DMS153 treated with DMSO at 0.1 percent for 48 hours (cell line): ENCODE measurements around the gene TMEM168.

Experiments
- DNase-seq: peaks from one replicate; lab custom pipeline; 2025; ENCODE audit not compliant: unreplicated experiment; lab: John Stamatoyannopoulos, UW

The TMEM168 gene

DNA sequence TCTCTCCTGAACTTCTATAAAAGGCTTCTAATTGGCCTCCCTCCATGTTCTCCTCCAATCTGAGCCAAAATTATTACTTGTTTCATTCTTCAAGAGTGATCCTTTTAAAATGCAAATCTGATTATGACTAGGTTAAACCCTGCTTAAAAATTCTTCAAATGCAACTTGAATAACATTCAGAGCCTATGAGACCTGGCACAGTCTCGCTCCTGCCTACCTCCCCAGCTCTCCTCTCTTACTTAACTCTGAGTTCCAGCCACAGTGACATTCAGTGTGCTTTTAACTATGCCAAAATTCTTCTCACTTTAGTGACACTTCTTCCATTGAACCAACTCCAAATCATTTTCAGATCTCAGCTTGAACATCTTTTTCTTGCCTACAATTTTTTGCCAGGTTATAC lies 68.8 kb downstream of the TMEM168 start:
- DNase-seq: no peak

DNA sequence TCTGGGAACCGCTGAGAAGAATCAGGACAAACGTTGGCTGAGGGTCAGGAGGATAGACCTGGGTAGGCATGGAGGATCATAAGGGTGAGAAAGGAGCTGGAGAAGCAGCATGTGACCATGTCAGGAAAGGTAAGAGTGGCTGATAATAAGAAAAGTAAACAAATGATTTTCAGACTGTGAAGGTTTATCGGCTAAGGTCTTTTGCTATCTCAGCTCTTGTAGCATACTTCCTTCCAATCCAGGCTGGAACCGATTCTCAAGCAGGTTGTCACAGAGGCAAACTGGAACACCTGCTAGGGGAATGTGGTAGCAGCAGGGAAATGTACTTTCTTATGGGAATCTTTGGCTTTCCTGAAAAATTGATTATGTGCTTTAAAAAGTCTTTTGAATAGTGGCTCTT lies 74.7 kb downstream of the TMEM168 start:
- DNase-seq: no peak

- no peak for DNase-seq
Measured at GRCh38 chr7:112714917-112715316, 75.3 kb downstream of the TMEM168 start.
